Vagina (tissue), 2 donors: Measurements from ENCODE around the gene STYXL1. TPM values are rescaled to one million over a fixed set of nuclear protein-coding genes. Genes with fewer than 3 reads are reported as not detected.

Experiments
- DNase-seq, 2 donors: peaks; one replicate each; pipeline ENCODE4 v3.0.0-alpha.2; 2017; ENCODE audit errors: extremely low spot score in 2 of 2
- H3K27ac ChIP-seq: fragments of 200-600 bp; sonication (generic); one replicate; pipeline ENCODE4 v1.5.1; 2019
- H3K27me3 ChIP-seq: fragments of 200-600 bp; sonication (generic); one replicate; pipeline ENCODE4 v1.5.1; 2019
- H3K36me3 ChIP-seq, 2 donors: fragments of 200-600 bp; sonication (generic); one replicate each; pipeline ENCODE4 v1.5.1; 2017 to 2019
- H3K4me1 ChIP-seq: fragments of 200-600 bp; sonication (generic); one replicate; pipeline ENCODE4 v1.5.1; 2019
- H3K4me3 ChIP-seq, 2 donors: fragments of 200-600 bp; sonication (generic); 1 replicate in 1 of 2; 2 replicates in 1 of 2; pipeline ENCODE4 v1.5.1; 2016 to 2019
- H3K9me3 ChIP-seq: fragments of 200-600 bp; sonication (generic); one replicate; pipeline ENCODE4 v1.5.1; 2019
- POLR2A ChIP-seq, 2 donors: fragments of 450-650 bp; IDR thresholded peaks; one replicate each; pipeline ENCODE4 v1.6.1; 2017; ENCODE audit warnings: antibody characterized with exemption in 2 of 2, mild to moderate bottlenecking in 2 of 2, moderate library complexity in 2 of 2
- POLR2AphosphoS5 ChIP-seq, 2 donors: sonication (generic); formaldehyde crosslinking; IDR thresholded peaks; one replicate each; pipeline ENCODE4 v1.9.0; 2017; ENCODE audit warnings: antibody characterized with exemption in 2 of 2, mild to moderate bottlenecking in 2 of 2, low read depth in 1 of 2; ENCODE audit not compliant: insufficient read depth in 1 of 2
- intact Hi-C: fragments of 100-400 bp; cut with DNase I; formaldehyde crosslinking; loops from one replicate; pipeline ENCODE4 v1.15.1; 2023
- total RNA-seq: library from RNA; depleted of rRNA; stranded (reverse); fragments of >200 nt; gene quantifications from one replicate; pipeline ENCODE4 v1.2.3, GENCODE V29; 2016
- TF ChIP-seq, protein P1 (sequence below), 3 experiments: fragments of 450-650 bp in 2 of 3; fragments of 200-600 bp in 1 of 3; sonication (generic) in 1 of 3; IDR thresholded peaks; one replicate each; pipeline ENCODE4 v1.5.1; 2017 to 2019; ENCODE audit warnings: antibody characterized with exemption in 3 of 3, mild to moderate bottlenecking in 2 of 3, moderate library complexity in 2 of 3

STYXL1 gene
- total RNA-seq, 1 donor from 2014 or later, result 27.3 TPM

DNA sequence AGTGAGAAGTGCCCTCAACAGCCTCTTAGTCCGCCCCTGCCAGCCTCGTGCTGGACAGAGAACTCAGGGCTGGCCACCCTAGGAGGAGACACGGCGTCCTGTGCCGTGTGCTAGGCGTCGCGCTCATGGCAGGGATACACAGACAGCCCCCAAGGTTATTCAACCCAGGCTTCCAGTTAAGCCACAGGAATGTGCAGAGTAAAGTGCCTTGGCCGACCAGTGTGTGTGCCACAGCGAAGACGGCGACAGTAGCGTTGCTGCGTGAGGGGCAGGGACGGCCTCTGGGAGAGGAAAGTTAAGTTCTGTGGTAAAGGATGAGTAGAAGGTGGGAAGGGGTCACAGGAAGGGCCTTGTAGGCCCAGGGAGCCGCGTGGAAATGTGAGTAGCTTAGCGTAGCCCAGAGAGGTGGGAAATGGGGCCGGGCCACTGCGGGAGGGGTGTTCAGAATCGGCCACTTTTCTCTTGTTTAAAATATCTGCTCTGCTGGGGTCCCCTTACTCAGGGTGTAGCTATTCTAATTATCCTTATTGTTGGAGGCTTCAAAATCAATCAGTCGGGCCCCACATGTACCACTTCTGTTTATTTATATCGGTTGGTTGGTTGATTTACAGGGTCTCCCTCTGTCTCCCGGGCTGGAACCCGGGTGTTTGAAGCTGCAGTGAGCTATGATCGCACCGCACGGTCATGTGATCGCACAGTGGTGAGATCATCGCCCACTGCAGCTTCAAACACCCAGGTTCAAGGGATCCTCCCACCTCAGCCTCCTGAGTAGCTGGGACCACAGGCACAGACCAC, 77.9 kb downstream of the STYXL1 start:
- DNase-seq, result no peak
- TF ChIP-seq, protein P1, sequence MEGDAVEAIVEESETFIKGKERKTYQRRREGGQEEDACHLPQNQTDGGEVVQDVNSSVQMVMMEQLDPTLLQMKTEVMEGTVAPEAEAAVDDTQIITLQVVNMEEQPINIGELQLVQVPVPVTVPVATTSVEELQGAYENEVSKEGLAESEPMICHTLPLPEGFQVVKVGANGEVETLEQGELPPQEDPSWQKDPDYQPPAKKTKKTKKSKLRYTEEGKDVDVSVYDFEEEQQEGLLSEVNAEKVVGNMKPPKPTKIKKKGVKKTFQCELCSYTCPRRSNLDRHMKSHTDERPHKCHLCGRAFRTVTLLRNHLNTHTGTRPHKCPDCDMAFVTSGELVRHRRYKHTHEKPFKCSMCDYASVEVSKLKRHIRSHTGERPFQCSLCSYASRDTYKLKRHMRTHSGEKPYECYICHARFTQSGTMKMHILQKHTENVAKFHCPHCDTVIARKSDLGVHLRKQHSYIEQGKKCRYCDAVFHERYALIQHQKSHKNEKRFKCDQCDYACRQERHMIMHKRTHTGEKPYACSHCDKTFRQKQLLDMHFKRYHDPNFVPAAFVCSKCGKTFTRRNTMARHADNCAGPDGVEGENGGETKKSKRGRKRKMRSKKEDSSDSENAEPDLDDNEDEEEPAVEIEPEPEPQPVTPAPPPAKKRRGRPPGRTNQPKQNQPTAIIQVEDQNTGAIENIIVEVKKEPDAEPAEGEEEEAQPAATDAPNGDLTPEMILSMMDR (IDR thresholded peaks at IDR 0.05), result no peak
- no peak for TF ChIP-seq POLR2AphosphoS5 (IDR thresholded peaks at IDR 0.05; ENCODE audit: insufficient read depth in 1 of 2, low read depth in 1 of 2)
- no peak for TF ChIP-seq POLR2A (IDR thresholded peaks at IDR 0.05)
- intact Hi-C loops, result no loop called here
- Histone ChIP-seq H3K36me3 (peaks cover 0 to 18% of the 10 kb centered on the region in 2 donors), H3K4me1 (peaks cover 63% of the 10 kb centered on the region), H3K4me3 (no peak overlapping the region), H3K9me3 (no peaks in the 10 kb centered on the region), H3K27me3 (no peaks in the 10 kb centered on the region), H3K27ac (peak overlapping the region; percentile 88)

DNA sequence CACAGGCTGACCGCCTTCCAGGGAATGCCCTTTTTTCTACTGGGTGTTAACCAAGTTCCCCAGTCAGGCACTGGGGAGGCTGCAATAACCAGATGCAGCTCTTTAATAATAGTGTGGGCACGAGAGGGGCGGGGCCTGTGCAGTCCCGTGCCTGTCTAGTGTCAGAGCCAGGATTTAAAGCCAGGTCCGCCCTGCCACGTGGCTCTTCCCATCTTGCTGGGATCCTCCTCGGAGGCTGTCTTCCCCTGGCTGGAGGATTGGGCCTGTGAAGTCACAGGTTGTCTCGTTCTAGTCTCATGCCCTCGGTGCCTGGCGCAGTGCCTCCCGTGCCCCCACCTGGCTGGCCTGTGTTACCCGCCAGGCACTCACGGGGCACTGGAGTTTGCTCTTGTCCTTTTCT, 78.6 kb downstream of the STYXL1 start:
- intact Hi-C loops, result no loop called here
- Histone ChIP-seq H3K27ac (peak overlapping the region; percentile 88), H3K27me3 (no peaks in the 10 kb centered on the region), H3K4me1 (peaks cover 63% of the 10 kb centered on the region), H3K36me3 (peaks cover 0 to 18% of the 10 kb centered on the region in 2 donors), H3K9me3 (no peaks in the 10 kb centered on the region), H3K4me3 (no peak overlapping the region)
- TF ChIP-seq POLR2A (IDR thresholded peaks at IDR 0.05) (no peak), POLR2AphosphoS5 (IDR thresholded peaks at IDR 0.05; ENCODE audit: insufficient read depth in 1 of 2, low read depth in 1 of 2) (peak; percentile 53 to 65)
- TF ChIP-seq, protein P1 (IDR thresholded peaks at IDR 0.05), result no peak
- DNase-seq, result no peak

DNA sequence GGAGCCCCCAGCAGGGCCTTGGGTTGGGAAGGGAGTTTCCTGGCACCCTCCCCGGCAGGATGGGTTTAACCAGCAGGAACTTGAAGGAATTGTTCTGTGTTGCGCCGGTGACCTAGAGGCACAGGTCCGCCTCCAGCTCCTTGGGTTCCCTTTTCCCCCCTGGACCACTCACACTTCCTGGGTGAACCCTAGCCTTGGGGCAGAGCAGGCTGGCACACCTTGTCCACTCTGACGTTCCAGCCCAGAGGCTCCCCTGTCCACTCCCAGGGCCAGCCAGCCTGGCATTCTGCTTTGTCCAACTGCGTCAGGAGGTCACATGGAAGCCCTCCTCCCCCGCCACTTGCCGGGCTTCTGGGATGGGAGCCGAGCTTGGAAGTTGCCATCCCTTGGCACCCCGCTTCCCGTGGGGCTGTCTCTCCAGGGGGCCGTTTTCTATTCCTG, 79.2 kb downstream of the STYXL1 start:
- Histone ChIP-seq H3K4me1 (peaks cover 64% of the 10 kb centered on the region), H3K27ac (peak overlapping the region; percentile 88), H3K36me3 (peaks cover 0 to 13% of the 10 kb centered on the region in 2 donors), H3K9me3 (no peaks in the 10 kb centered on the region), H3K27me3 (no peaks in the 10 kb centered on the region), H3K4me3 (no peak overlapping the region)
- TF ChIP-seq, protein P1 (IDR thresholded peaks at IDR 0.05), result no peak
- TF ChIP-seq POLR2AphosphoS5 (IDR thresholded peaks at IDR 0.05; ENCODE audit: insufficient read depth in 1 of 2, low read depth in 1 of 2) (no peak), POLR2A (IDR thresholded peaks at IDR 0.05) (no peak)
- DNase-seq, result no peak
- intact Hi-C loops, result no loop called here

DNA sequence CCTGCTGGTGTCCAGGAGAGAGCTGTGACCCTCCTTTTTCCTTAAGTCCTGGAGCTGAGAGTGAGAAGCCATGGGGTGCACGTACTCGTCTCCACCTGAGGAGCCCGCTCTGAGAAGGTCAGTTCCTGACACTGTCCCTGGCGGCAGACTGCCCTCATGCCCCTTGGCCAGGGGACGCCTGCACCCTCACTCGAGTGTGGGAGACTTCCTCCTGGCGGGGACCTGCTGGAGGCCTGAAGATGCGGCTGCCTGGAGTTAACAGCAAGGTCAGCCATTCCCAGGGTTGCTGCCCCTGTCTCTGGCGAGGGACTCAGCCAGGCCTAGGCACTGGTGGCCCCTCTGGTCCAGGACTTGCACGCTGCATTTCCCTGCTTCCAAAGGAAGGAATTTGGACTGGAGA, 79.8 kb downstream of the STYXL1 start:
- peaks cover 0 to 7% of the 10 kb centered on the region in 2 donors for H3K36me3 ChIP-seq
- H3K27ac ChIP-seq, result peak overlapping the region; percentile 88
- no peak for TF ChIP-seq POLR2A (IDR thresholded peaks at IDR 0.05)
- no peak for TF ChIP-seq POLR2AphosphoS5 (IDR thresholded peaks at IDR 0.05; ENCODE audit: insufficient read depth in 1 of 2, low read depth in 1 of 2)
- TF ChIP-seq, protein P1 (IDR thresholded peaks at IDR 0.05), result no peak
- intact Hi-C loops, result no loop called here
- H3K4me1 ChIP-seq, result peaks cover 70% of the 10 kb centered on the region
- DNase-seq, result no peak
- no peaks in the 10 kb centered on the region for H3K27me3 ChIP-seq
- no peak overlapping the region for H3K4me3 ChIP-seq
- no peaks in the 10 kb centered on the region for H3K9me3 ChIP-seq

DNA sequence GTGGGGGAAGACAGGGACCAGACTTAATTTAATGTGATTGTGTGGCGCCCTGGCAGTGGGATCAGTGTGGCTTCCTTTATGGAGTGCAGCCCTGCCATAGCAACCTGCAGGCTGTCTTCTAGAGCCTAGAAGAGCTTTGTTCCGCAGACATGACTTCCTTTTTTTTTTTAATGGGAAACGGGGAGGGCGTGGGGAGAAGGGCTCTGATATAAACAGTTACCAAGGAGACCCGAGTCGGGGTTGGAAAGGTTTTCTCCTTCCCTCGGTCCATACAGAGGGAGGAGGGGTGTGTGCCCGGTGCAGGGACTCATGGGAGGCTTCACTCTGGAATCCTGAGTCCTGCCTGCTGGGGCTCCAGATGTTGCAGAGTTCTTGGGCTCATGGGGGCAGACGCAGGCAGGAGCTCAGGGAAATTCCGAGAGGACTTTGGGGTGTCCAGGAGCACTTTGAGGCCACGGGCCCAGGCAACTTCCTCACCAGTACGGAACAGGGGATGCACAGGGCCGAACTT, 80.3 kb downstream of the STYXL1 start:
- peak in 1 of 2 donors; percentile 46 for TF ChIP-seq POLR2AphosphoS5 (IDR thresholded peaks at IDR 0.05; ENCODE audit: insufficient read depth in 1 of 2, low read depth in 1 of 2)
- no peak for TF ChIP-seq POLR2A (IDR thresholded peaks at IDR 0.05)
- H3K4me1 ChIP-seq, result peaks cover 74% of the 10 kb centered on the region
- H3K27ac ChIP-seq, result peak overlapping the region; percentile 88
- no peak overlapping the region for H3K4me3 ChIP-seq
- no peaks in the 10 kb centered on the region for H3K27me3 ChIP-seq
- no peaks in the 10 kb centered on the region for H3K9me3 ChIP-seq
- peaks cover 0 to 4% of the 10 kb centered on the region in 2 donors for H3K36me3 ChIP-seq
- intact Hi-C loops, result no loop called here
- no peak for DNase-seq
